Skeletal muscle satellite cell (primary cell): ENCODE results near the gene TAF12. TPM values are rescaled to one million over a fixed set of nuclear protein-coding genes. Genes with fewer than 3 reads are reported as not detected.
A peak's percentile ranks its signal among the peaks of the same experiment; 100 is the strongest.
"Not testable (repeated sequence)": the region's sequence is repeated elsewhere in the genome, so short reads cannot be mapped to it uniquely, and the experiment has no call there.

Experiments used
- H3K27me3 ChIP-seq: 2 replicates; pipeline ENCODE4 v1.7.0; 2013; ENCODE audit warnings: low read length; ENCODE audit not compliant: control insufficient read depth, insufficient read depth
- H3K36me3 ChIP-seq: 2 replicates; pipeline ENCODE4 v1.7.0; 2013; ENCODE audit warnings: mild to moderate bottlenecking, control low read depth, low read length; ENCODE audit not compliant: insufficient read depth
- H3K4me1 ChIP-seq: 2 replicates; pipeline ENCODE4 v1.7.0; 2013; ENCODE audit warnings: low read length; ENCODE audit not compliant: control insufficient read depth, insufficient read depth
- H3K4me2 ChIP-seq: 2 replicates; pipeline ENCODE4 v1.7.0; 2013; ENCODE audit warnings: mild to moderate bottlenecking, low read length
- H3K4me3 ChIP-seq: 2 replicates; pipeline ENCODE4 v1.7.0; 2013; ENCODE audit warnings: low read length
- H3K9ac ChIP-seq: 2 replicates; pipeline ENCODE4 v1.7.0; 2013; ENCODE audit warnings: mild to moderate bottlenecking, low read depth, low read length, moderate library complexity
- H3K9me3 ChIP-seq: replicated peaks from 2 replicates; pipeline ENCODE4 v1.7.0; 2013; ENCODE audit warnings: mild to moderate bottlenecking, control low read depth, low read length
- total RNA-seq: library from RNA; depleted of rRNA; stranded (reverse); fragments of >200 nt; gene quantifications from 2 replicates; pipeline ENCODE4 v1.2.3, GENCODE V29; 2012; rRNA removed

The TAF12 gene, protein sequence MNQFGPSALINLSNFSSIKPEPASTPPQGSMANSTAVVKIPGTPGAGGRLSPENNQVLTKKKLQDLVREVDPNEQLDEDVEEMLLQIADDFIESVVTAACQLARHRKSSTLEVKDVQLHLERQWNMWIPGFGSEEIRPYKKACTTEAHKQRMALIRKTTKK
- total RNA-seq, result 40.6 and 41.7 TPM in 2 replicates

DNA sequence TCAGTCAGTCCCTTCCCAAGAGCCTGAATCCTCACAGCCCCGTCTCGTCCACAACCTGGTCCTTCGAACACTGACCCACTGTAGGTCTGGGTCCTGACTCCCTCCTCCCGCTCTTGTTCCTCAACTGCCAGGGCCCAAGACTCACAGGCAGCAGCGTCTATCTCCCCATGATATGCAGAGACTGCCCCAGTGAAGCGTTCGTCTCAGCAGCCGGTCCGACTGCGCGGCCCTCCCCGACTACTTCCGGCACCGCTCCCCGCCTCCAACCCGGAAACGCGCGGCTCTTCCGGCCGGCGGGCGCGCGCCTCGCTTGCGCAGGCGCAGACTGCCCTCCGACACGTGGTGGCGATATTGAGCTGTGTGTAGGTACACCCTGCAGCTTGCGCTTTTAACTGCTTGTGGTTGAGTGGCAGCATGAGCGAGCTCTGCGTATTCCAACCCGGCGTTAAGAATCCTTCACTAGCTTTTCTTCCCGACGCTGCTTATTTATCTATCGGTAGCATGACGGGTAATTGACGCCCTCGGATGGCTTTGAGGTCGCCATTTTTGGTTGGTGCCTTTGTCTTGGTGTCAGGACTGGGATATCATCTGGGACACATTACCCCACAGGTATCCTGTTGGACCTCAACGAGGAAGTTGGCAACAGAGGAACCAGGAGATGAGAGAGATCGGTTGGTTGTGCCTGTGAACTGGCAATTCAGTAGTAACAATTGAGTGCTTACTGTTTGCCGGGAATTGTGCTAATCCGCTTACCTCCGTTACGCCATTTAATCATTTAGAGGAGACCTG, at the start of gene TAF12:
TAF12 (minus strand) TSS at position 221 of the 789 bp plus-strand sequence. CDS start 20,986 bp downstream, outside the sequence.
- H3K9ac ChIP-seq, result peak within 1 kb of the TSS; percentile 92

GRCh38 chr1:28691627-28692026, 48.8 kb upstream of the TAF12 start:
- H3K4me3 ChIP-seq, H3K27me3 ChIP-seq, H3K9ac ChIP-seq, H3K4me2 ChIP-seq, H3K9me3 ChIP-seq, H3K4me1 ChIP-seq: not testable (repeated sequence)
- peaks cover 20% of the 10 kb centered on the region for H3K36me3 ChIP-seq

More for the DNA sequence above, at the start of gene TAF12:
- H3K4me3 ChIP-seq, result peak within 1 kb of the TSS; percentile 87
- peak within 1 kb of the TSS; percentile 87 for H3K4me2 ChIP-seq
- peaks cover 20% of the 10 kb centered on the region for H3K4me1 ChIP-seq
- H3K36me3 ChIP-seq, result no peaks in the 10 kb centered on the region
- no peaks in the 10 kb centered on the region for H3K9me3 ChIP-seq
- H3K27me3 ChIP-seq, result no peaks in the 10 kb centered on the region

DNA sequence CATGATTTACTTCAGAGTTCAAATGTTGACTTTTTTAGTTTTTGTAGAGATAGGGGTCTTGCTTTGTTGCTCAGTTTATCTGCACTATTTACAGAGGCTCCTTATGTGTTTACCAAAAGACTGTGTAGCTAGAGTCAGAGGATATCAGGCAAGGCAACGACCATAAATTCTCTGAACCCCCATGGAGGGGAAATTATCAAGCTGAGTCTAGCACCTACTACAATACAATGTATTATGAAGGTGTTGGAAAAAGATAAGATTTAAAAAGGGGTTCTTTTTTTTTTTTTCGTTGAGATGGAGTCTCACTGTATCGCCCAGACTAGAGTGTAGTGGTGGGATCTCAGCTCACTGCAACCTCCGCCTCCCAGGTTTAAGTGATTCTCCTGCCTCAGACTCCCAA, 42.1 kb upstream of the TAF12 start:
- Histone ChIP-seq H3K4me1 (no peaks in the 10 kb centered on the region), H3K27me3 (no peaks in the 10 kb centered on the region), H3K4me2 (no peak overlapping the region), H3K9me3 (no peaks in the 10 kb centered on the region), H3K9ac (no peak overlapping the region), H3K4me3 (no peak overlapping the region), H3K36me3 (peaks cover 21% of the 10 kb centered on the region)

GRCh38 chr1:28682840-28683239, 40.0 kb upstream of the TAF12 start:
- H3K4me1 ChIP-seq, result no peaks in the 10 kb centered on the region

GRCh38 chr1:28680151-28680550, 37.3 kb upstream of the TAF12 start:
- no peak overlapping the region for H3K9ac ChIP-seq
- no peak overlapping the region for H3K4me2 ChIP-seq
- no peaks in the 10 kb centered on the region for H3K9me3 ChIP-seq
- no peaks in the 10 kb centered on the region for H3K27me3 ChIP-seq
- peaks cover 16% of the 10 kb centered on the region for H3K36me3 ChIP-seq
- H3K4me3 ChIP-seq, result no peak overlapping the region
- no peaks in the 10 kb centered on the region for H3K4me1 ChIP-seq

More at GRCh38 chr1:28682840-28683239, 40.0 kb upstream of the TAF12 start:
- no peak overlapping the region for H3K9ac ChIP-seq
- no peaks in the 10 kb centered on the region for H3K27me3 ChIP-seq
- H3K4me2 ChIP-seq, result no peak overlapping the region
- H3K4me3 ChIP-seq, result no peak overlapping the region
- peaks cover 21% of the 10 kb centered on the region for H3K36me3 ChIP-seq
- H3K9me3 ChIP-seq, result no peaks in the 10 kb centered on the region

- Histone ChIP-seq H3K4me1 (no peaks in the 10 kb centered on the region), H3K27me3 (no peaks in the 10 kb centered on the region), H3K36me3 (no peaks in the 10 kb centered on the region), H3K4me3 (no peak overlapping the region), H3K9me3 (no peaks in the 10 kb centered on the region), H3K4me2 (no peak overlapping the region), H3K9ac (no peak overlapping the region)
Measured at GRCh38 chr1:28675924-28676257, 33.0 kb upstream of the TAF12 start.

GRCh38 chr1:28672971-28673370, 30.1 kb upstream of the TAF12 start:
- not testable (repeated sequence) for H3K36me3 ChIP-seq, H3K9me3 ChIP-seq, H3K4me3 ChIP-seq, H3K9ac ChIP-seq, H3K27me3 ChIP-seq, H3K4me2 ChIP-seq
- peaks cover 12% of the 10 kb centered on the region for H3K4me1 ChIP-seq

DNA sequence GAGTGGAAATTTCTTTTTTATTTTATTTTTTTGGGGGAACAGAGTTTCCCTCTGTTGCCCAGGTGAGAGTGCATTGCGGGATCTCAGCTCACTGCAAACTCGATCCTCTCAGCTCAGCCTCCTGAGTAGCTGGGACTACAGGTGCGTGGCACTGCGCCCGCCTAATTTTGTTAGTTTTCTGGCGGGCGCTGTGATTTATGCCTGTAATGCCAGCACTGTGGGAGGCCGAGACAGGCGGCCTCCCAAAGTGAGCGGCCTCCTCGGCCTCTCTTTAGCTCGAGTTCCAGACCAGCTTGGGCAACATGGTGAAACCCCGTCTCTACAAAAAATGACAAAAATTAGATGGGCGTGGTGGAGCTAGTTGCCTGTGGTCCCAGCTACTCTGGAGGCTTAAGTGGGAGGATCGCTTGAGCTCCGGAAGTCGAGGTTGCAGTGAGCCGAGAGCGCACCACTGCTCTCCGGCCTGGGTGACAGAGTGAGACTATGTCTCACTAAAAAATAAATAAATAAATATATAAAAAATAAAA, 28.4 kb upstream of the TAF12 start:
- Histone ChIP-seq H3K4me2 (no peak overlapping the region), H3K36me3 (no peaks in the 10 kb centered on the region), H3K27me3 (no peaks in the 10 kb centered on the region), H3K4me1 (peaks cover 15% of the 10 kb centered on the region), H3K9me3 (no peaks in the 10 kb centered on the region), H3K4me3 (no peak overlapping the region), H3K9ac (no peak overlapping the region)

DNA sequence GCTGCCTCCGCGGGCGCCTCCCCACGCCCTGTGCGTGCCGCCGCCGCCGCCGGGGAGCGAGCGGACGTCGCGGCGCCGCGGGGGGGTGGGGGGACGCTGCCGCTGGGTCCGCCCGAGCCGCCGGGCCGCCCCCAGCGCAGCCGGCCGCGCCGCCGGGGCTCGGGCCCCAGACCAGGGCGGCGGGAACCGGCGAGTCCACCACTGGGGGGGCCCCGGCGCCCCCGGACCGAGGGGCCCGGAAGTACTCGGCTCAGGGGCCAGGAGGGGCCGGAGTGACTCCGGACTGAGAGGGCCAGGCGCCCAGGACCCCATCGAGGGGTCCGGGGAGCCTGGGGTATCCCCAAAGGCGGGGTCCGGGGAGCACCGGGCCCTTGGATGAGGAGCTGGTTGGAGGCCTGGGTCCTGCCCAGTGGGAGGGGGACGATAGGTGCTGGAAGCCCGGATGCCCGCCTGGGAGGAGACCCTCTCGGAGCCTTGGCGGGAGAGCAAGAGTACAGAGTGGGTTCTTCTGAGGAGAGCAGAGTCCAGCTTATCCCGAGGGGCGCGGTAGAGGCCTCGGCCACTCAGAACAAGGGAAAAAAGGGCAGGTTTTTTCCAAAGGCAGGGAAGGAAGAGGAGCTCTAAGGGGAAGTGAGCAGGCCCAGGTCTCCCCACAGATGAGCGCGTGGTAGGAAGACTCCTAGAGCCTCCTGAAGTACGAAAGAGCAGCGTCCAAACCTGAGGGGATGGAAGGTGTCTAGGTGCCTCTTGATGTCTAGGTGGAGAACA, 26.3 kb upstream of the TAF12 start:
- H3K4me3 ChIP-seq, result peak overlapping the region; percentile 77
- H3K27me3 ChIP-seq, result no peaks in the 10 kb centered on the region
- H3K4me2 ChIP-seq, result peak overlapping the region; percentile 83
- peaks cover 15% of the 10 kb centered on the region for H3K4me1 ChIP-seq
- H3K9me3 ChIP-seq, result no peaks in the 10 kb centered on the region
- peak overlapping the region; percentile 97 for H3K9ac ChIP-seq
- no peaks in the 10 kb centered on the region for H3K36me3 ChIP-seq

DNA sequence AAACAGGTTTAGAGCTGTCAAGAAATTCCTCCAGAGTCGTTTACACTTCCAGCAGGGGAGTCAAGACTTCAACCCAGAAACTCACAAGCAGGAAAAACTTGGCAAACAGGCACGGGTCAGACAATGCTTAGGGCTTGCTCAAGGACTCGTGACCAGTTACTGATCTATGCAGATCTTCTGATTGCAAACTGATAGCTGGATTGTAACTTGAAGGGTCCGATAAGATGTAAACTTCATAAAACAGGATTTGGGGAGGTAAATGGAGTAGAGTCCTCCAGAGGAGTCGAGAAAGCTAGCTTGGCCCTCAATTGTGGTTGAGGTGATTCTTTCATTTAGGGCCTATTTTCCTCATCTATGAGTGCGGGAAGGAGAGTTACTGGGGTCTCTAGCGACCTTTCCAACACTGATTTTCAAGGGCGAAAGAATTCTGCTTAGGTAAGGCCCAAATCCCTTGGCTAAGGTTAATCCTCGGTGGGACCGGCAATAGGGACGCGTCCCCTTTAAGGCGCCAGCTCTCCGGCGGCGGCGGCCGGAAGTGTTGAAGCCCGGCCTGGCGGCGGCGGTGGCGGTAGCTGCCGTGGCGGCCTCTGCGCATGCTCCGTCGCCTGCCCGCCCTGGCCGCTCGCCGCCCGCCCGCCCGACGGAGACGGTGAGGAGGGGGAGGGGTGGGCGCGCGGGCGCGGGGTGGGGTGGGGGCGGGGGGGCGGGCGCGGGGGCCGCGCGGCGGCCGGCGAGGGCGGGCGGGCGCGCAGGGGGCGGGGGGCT, 25.5 kb upstream of the TAF12 start, which contains the start of gene GMEB1:
GMEB1 (plus strand) TSS at position 594 of the 765 bp plus-strand sequence. CDS start 14,829 bp downstream, outside the sequence.
- no peaks in the 10 kb centered on the region for H3K27me3 ChIP-seq
- H3K4me3 ChIP-seq, result peak within 1 kb of the TSS; percentile 77
- H3K36me3 ChIP-seq, result no peaks in the 10 kb centered on the region
- H3K4me1 ChIP-seq, result peaks cover 15% of the 10 kb centered on the region
- H3K9me3 ChIP-seq, result no peaks in the 10 kb centered on the region
- peak within 1 kb of the TSS; percentile 97 for H3K9ac ChIP-seq
- H3K4me2 ChIP-seq, result peak within 1 kb of the TSS; percentile 88

GRCh38 chr1:28666806-28667205, 23.9 kb upstream of the TAF12 start:
- Histone ChIP-seq H3K4me3 (no peak overlapping the region), H3K4me2 (no peak overlapping the region), H3K27me3 (no peaks in the 10 kb centered on the region), H3K9ac (no peak overlapping the region), H3K4me1 (peaks cover 15% of the 10 kb centered on the region), H3K36me3 (no peaks in the 10 kb centered on the region), H3K9me3 (no peaks in the 10 kb centered on the region)
